ENCODE results near the gene OPCML.

- TF ChIP-seq POLR2AphosphoS5 (IDR thresholded peaks at IDR 0.05; ENCODE audit: low read depth, low read length): no peak
- TF ChIP-seq, protein P1, sequence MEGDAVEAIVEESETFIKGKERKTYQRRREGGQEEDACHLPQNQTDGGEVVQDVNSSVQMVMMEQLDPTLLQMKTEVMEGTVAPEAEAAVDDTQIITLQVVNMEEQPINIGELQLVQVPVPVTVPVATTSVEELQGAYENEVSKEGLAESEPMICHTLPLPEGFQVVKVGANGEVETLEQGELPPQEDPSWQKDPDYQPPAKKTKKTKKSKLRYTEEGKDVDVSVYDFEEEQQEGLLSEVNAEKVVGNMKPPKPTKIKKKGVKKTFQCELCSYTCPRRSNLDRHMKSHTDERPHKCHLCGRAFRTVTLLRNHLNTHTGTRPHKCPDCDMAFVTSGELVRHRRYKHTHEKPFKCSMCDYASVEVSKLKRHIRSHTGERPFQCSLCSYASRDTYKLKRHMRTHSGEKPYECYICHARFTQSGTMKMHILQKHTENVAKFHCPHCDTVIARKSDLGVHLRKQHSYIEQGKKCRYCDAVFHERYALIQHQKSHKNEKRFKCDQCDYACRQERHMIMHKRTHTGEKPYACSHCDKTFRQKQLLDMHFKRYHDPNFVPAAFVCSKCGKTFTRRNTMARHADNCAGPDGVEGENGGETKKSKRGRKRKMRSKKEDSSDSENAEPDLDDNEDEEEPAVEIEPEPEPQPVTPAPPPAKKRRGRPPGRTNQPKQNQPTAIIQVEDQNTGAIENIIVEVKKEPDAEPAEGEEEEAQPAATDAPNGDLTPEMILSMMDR (IDR thresholded peaks at IDR 0.05): no peak
- no peak for TF ChIP-seq TCF7L2 (IDR thresholded peaks at IDR 0.05; ENCODE audit: low read depth, low read length)
- TF ChIP-seq SIN3A (IDR thresholded peaks at IDR 0.05; ENCODE audit: borderline replicate concordance, insufficient read depth, low read depth, low read length): no peak
- TF ChIP-seq, protein P2, sequence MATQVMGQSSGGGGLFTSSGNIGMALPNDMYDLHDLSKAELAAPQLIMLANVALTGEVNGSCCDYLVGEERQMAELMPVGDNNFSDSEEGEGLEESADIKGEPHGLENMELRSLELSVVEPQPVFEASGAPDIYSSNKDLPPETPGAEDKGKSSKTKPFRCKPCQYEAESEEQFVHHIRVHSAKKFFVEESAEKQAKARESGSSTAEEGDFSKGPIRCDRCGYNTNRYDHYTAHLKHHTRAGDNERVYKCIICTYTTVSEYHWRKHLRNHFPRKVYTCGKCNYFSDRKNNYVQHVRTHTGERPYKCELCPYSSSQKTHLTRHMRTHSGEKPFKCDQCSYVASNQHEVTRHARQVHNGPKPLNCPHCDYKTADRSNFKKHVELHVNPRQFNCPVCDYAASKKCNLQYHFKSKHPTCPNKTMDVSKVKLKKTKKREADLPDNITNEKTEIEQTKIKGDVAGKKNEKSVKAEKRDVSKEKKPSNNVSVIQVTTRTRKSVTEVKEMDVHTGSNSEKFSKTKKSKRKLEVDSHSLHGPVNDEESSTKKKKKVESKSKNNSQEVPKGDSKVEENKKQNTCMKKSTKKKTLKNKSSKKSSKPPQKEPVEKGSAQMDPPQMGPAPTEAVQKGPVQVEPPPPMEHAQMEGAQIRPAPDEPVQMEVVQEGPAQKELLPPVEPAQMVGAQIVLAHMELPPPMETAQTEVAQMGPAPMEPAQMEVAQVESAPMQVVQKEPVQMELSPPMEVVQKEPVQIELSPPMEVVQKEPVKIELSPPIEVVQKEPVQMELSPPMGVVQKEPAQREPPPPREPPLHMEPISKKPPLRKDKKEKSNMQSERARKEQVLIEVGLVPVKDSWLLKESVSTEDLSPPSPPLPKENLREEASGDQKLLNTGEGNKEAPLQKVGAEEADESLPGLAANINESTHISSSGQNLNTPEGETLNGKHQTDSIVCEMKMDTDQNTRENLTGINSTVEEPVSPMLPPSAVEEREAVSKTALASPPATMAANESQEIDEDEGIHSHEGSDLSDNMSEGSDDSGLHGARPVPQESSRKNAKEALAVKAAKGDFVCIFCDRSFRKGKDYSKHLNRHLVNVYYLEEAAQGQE (IDR thresholded peaks at IDR 0.05; ENCODE audit: insufficient read depth in 1 of 2, low read depth in 2 of 2, low read length in 1 of 2): no peak
Measured at GRCh38 chr11:132422722-132423121, 1109.6 kb downstream of the OPCML start.
